Measurements from ENCODE around the gene FBXL19. TPM values are rescaled to one million over a fixed set of nuclear protein-coding genes. Genes with fewer than 3 reads are reported as not detected.
"Not testable (repeated sequence)": the region's sequence is repeated elsewhere in the genome, so short reads cannot be mapped to it uniquely, and the experiment has no call there.

The FBXL19 gene
- polyA plus RNA-seq, 2 of the 4 experiments (the other 2 are of a cell fraction): 5.6 to 21.5 TPM

GRCh38 chr16:30937692-30938091 is 14.3 kb downstream of the FBXL19 start:
- Histone ChIP-seq H3K4me2 (no peak overlapping the region), H3K27ac (no peak overlapping the region), H3K9me3 (no peaks in the 10 kb centered on the region), H3K4me1 (peaks cover 19% of the 10 kb centered on the region), H3K4me3 (no peak overlapping the region)
- DNase-seq (ENCODE audit: low read depth in 1 of 2, low spot score in 1 of 2) (no peak), FAIRE-seq (no peak), ATAC-seq (no peak)
- POLR2A ChIA-PET: no interaction called here
- CTCF ChIA-PET: interaction anchor here (1.2 to 9.5 kb wide), 3 partner anchors 7 to 130 kb away, joined by 4 to 134 read pairs (median 4); no protein-coding TSS in a partner anchor
- WGBS (ENCODE audit: missing lambda C conversion rate): 68% methylated on average over 5 of the region's 5 CpGs
- no peak for TF ChIP-seq EHF (CRISPR knock-in tag; IDR thresholded peaks at IDR 0.05)
- TF ChIP-seq CTCF (IDR thresholded peaks at IDR 0.05): no peak
- no peak for TF ChIP-seq MAFK (IDR thresholded peaks at IDR 0.05; ENCODE audit: partially characterized antibody)
- TF ChIP-seq HMGXB4 (CRISPR knock-in tag; IDR thresholded peaks at IDR 0.05; ENCODE audit: borderline replicate concordance): no peak
- TF ChIP-seq ZFP36 (IDR thresholded peaks at IDR 0.05; ENCODE audit: borderline replicate concordance, partially characterized antibody): no peak
- no peak for TF ChIP-seq MAX (IDR thresholded peaks at IDR 0.05)
- no peak for TF ChIP-seq PHF8 (IDR thresholded peaks at IDR 0.05; ENCODE audit: borderline replicate concordance, low read depth)
- no peak for TF ChIP-seq CHD4 (IDR thresholded peaks at IDR 0.05; ENCODE audit: borderline replicate concordance)
- TF ChIP-seq ELK1 (IDR thresholded peaks at IDR 0.05; ENCODE audit: low read depth, low read length): no peak
- no peak for TF ChIP-seq RAD21 (conservative IDR thresholded peaks at IDR 0.05 in 1 of 2, IDR thresholded peaks at IDR 0.05 in 1 of 2)
- no peak for TF ChIP-seq TFCP2L1 (CRISPR knock-in tag; IDR thresholded peaks at IDR 0.05)
- TF ChIP-seq BHLHE40 (IDR thresholded peaks at IDR 0.05; ENCODE audit: low read depth, low read length): no peak
- no peak for TF ChIP-seq ZC3H11A (IDR thresholded peaks at IDR 0.05)
- TF ChIP-seq FOSB (CRISPR knock-in tag; IDR thresholded peaks at IDR 0.05): no peak
- TF ChIP-seq CBX8 (IDR thresholded peaks at IDR 0.05): no peak
- TF ChIP-seq HOXB5 (CRISPR knock-in tag; IDR thresholded peaks at IDR 0.05): no peak
- no peak for TF ChIP-seq HOXA7 (CRISPR knock-in tag; IDR thresholded peaks at IDR 0.05)
- no peak for TF ChIP-seq EHMT2 (IDR thresholded peaks at IDR 0.05; ENCODE audit: low read depth)
- no peak for TF ChIP-seq BCL3 (IDR thresholded peaks at IDR 0.05)

GRCh38 chr16:30939571-30939970 is 16.2 kb downstream of the FBXL19 start:
- not testable (repeated sequence) for H3K9me3 ChIP-seq; H3K4me2 ChIP-seq; H3K4me3 ChIP-seq; DNase-seq (ENCODE audit: low read depth in 1 of 2, low spot score in 1 of 2); FAIRE-seq; ATAC-seq
- ChIA-PET CTCF (interaction anchor here (0.8 to 9.5 kb wide), 9 partner anchors 9 to 510 kb away, joined by 3 to 134 read pairs (median 4); partner anchors contain the start of genes DCTPP1 and ORAI3), POLR2A (interaction anchor here (0.7 to 1.0 kb wide), 2 partner anchors 8 to 37 kb away, joined by 3 read pairs; no protein-coding TSS in a partner anchor)
- Histone ChIP-seq H3K27ac (peak overlapping the region in 1 of 2 experiments; percentile 59; a peak in 3 of 6 replicates), H3K4me1 (peaks cover 19% of the 10 kb centered on the region)
- 83% methylated on average over 8 of the region's 8 CpGs for WGBS (ENCODE audit: missing lambda C conversion rate)

All from A549 (cell line).